GM21717 (cell line): Measurements from ENCODE around the gene OXSR1.
"Not testable (repeated sequence)": the region's sequence is repeated elsewhere in the genome, so short reads cannot be mapped to it uniquely, and the experiment has no call there.

Source experiments
- ATAC-seq: cut with Tn5 transposase; IDR thresholded peaks from one replicate; pipeline ENCODE4 v1.9.1; 2021; ENCODE audit warnings: mild to moderate bottlenecking, moderate library complexity; ENCODE audit not compliant: unreplicated experiment

Gene OXSR1

DNA sequence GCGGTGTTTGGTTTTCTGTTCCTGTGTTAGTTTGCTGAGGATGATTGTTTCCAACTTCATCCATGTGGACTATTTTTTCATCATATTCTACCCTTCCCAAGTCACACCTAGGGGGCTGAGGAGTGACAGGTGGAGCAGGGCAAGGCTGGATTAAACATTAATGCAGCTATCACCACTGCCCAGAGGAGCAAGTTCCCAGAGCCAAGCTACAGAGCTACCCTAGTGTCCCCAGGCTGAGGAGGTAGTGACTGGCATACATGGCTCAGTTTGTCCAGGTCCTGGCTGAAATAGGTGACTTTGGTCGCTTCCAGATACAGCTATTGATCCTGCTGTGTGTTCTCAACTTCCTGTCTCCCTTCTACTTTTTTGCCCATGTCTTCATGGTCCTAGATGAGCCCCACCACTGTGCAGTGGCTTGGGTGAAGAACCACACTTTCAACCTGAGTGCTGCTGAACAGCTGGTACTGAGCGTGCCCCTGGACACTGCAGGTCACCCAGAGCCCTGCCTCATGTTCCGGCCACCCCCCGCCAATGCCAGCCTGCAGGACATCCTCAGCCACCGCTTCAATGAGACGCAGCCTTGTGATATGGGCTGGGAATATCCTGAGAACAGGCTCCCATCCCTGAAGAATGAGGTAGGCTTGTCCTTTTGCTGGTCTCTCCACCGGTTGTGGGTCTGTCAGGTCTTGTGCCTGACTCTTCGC is 100.4 kb downstream of the OXSR1 start, which contains the start of gene SLC22A13:
Gene SLC22A13 (plus strand): TSS at position 209 of the 704 bp plus-strand sequence. CDS start 49 bp downstream, at position 258.
- ATAC-seq, result no peak

DNA sequence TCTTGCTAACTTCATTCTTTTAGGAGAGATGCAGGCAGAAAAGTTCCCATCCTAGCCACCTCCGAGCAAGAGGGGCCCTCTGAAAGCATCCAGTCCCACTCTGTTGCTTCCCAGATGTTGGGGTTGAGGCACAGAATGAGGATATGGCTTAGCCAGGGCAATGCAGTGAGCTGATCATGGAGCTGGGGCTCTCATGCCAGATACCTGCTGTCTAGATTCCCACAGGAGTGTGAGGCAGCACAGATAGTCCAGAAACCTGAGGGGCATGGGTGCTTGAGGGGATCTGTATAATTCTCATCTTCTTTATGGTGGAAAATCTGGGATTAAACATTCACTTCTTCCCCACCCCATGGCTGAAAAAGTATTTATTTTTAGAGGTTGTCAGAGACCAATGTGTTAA is 101.5 kb downstream of the OXSR1 start:
- ATAC-seq, result no peak

DNA sequence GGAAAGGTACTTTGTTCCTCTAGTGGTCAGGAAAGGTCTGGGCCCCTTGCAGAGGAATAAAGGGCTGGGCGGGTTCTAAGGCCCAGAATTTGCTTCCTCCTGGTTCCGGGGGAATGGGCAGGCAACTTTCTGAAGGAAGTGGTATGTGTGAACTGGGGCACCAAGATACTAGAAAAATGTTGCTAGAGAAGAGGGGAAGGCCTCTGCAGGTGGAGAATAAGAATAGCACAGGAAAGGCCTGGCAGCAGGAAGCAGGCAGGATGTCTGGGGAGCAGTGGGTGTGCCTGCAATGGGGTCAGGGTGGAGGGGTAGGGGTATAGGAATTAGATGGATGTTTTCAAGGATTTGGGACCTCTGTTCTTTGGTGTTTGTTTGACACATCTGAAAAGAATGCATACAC is 102.3 kb downstream of the OXSR1 start:
- ATAC-seq, result no peak

DNA sequence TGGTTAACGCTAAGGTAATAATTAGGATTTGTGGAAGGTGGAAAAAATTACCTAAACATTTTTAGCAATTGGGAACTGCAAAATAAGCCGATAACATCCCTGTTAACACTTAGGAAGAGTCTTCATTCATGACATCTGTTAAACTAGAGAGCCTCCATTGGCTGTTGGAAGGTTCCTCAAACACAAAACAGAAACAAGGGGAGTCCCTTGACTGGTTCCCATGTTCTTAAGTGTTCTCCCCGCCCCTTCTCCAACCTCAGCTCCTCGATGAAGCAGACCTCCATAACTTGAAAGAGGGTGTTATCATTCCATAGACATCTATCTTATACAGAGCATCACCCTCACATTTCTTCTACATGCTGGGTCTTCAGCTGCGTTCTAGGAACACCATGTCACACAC is 102.8 kb downstream of the OXSR1 start:
- ATAC-seq, result no peak

DNA sequence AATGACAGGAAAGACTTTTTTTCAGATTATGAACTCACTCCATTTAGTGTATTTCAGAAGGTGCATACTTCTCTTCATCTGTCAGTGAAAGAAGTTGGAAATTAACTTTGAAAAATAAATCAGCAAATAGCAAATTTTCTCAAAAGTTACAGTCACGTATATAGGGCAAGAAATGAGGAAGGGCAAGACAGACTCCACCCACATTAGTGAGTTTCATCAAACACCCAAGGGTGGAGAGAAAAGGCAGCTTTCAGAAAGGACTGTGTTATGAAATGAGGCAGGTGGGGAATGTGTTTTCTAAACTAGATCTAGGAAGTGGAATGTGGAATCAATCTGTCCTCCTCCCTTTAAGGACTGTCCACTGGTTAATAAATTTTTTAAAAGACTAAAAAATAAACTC is 103.2 kb downstream of the OXSR1 start:
- ATAC-seq, result no peak

DNA sequence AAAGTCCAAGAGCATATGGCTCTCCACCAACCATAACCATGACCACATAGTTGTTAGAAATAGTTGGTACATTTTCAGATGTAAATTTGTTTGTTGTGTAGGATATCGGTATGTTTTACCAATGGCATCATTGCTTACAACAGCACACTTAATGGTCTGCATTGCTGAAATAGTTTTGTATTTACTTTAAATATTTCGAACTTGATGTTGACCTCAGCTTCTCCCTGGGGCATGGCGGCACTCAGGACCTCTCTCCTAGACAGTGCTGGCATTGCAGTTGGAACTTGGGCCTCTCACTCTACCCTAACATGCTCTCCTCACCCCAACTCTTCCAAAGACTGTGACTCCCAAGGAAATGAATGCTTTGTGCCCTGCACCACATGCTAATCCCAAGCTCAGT is 105.3 kb downstream of the OXSR1 start:
- no peak for ATAC-seq

DNA sequence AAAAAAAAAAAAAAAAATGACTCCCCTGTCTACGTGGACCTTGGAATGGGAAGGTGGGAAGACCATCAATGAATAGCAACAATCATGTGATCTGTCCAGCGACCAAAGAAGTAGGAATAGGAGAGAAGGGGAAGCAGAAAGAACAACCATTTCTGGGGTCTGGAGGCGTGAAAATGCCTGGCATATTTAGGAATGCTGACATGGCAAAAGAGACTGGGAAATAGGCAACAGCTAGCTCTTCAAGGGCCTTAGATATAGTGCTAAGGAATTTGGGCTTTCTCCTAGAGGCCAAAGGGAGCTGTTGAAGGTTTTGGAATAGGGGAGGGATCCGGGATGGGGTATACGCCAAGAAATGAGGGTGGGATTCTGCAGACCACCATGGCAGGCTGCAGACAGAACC is 106.2 kb downstream of the OXSR1 start:
- ATAC-seq, result no peak

DNA sequence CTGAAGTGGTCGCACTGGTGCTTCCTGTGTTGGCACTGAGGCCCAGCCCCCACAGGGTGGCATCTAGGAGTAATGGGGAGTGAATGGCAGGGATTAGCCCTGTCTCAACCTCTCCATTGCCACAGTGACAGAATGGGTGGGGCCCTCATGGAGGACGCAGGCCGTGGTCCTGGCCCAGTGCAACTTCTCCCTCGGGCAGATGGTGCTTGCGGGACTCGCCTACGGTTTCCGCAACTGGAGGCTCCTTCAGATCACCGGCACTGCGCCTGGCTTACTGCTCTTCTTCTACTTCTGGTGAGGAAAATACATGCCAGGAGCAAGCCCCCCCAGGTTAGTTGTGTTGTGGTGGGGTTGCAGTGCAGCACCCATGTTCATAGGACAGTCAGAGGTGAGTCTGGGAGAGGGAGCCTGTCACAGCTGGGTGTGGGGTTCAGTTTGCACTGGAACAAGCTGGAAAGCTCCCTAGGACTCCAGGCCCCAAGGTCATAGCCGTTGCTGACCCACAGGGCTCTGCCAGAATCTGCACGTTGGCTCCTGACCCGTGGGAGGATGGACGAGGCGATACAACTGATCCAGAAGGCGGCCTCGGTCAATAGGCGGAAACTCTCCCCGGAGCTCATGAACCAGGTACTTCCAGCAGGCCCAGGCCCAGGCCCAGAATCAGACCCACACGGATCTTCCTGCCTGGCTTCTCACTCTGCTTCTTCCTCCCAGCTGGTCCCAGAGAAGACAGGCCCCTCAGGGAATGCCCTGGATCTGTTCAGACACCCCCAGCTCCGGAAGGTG is 109.7 kb downstream of the OXSR1 start:
- ATAC-seq, result no peak

DNA sequence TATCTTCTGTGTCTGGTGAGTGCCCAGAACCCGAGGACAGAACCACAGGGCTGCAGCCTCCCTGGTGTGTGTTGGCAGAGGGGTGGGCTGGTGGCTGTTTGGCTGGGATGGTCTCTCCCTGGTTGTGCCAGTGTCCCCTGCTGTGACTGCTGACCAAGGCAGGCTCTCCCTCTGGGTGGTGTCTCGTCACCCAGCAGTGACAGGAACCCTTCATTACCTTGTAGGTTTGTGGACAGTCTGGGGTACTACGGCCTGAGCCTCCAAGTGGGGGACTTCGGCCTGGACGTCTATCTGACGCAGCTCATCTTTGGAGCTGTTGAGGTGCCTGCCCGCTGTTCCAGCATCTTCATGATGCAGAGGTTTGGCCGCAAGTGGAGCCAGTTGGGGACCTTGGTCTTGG is 110.3 kb downstream of the OXSR1 start:
- ATAC-seq, result no peak

DNA sequence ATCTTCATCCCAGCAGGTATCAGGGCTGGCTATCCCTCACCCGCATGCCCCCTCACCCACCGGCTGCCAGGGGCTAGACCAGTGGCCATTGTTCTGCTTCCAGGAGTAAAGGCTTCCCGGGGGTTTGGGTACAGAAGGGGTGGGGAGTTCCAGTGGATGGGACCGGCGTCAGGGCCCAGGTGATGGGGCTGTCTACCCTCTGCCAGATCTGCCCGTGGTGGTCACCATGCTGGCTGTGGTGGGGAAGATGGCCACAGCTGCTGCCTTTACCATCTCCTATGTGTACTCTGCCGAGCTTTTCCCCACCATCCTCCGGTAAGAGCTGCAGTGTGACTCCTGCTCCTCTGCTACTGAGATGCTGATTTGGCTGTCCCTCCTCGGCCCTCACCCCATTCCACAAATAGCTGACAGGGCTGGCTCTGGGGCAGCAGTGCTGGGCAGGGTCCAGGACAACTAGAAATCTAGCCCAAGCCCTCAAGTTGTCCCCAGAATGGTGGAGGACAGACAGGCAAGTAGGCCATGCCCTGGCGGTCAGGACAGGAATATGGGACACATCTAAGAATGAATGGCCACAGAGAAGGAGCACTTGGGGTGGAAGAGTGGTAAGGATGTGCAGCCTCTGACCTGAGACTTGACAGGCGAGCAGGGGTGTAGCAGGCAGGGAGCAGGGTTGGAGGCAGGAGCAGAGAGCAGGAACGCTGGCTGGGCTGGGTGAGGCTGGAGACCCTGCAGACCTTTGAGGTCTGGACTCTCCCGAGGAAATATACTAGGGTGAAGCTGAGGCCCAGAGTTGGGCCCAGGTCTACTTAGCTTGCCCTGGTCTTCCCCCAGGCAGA is 111.0 kb downstream of the OXSR1 start:
- ATAC-seq, result no peak

DNA sequence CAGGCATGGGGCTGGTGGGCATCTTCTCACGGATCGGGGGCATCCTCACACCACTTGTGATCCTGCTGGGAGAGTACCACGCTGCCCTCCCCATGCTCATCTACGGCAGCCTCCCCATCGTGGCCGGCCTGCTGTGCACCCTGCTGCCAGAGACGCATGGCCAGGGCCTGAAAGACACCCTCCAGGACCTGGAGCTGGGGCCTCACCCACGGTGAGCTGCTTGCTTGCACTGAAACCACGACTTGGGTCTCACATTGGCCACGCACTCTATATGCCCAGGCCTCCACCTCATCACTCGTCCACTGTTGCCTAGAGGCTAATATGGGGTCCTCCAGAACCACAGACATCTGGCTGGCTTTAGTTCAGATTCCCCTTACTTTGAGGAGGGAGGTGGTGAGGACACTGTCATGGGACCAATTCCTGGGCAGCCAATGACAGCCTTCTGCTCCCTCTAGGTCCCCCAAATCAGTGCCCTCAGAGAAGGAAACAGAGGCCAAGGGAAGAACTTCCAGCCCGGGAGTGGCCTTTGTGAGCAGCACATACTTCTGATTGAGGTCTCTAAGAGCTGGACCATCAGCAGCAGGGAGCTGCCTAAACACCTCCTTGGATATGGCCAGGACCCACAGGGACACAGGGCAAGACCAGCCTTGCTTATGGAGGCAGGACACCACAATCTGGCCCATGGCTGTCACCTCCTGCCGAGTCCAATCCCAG is 111.7 kb downstream of the OXSR1 start:
- ATAC-seq, result no peak

DNA sequence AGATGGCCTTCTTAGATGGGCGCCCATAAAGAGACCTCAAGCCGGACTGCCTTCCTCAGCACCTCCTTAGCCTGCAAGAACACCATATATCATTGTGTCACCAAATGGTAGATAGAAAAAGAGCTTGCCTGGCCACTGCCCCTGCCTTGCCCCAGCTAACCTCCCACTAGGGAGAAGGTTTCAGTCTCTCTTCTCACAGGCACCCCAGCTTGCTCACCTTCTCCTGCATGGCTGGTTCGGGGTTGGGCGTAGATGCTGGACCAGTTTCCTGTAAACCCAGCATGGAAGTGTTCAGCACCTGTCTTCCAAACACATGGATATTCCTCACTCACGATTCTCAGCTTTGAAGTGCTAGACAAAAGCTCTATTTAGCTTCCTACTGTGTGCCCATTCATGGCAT is 113.5 kb downstream of the OXSR1 start:
- ATAC-seq, result no peak

DNA sequence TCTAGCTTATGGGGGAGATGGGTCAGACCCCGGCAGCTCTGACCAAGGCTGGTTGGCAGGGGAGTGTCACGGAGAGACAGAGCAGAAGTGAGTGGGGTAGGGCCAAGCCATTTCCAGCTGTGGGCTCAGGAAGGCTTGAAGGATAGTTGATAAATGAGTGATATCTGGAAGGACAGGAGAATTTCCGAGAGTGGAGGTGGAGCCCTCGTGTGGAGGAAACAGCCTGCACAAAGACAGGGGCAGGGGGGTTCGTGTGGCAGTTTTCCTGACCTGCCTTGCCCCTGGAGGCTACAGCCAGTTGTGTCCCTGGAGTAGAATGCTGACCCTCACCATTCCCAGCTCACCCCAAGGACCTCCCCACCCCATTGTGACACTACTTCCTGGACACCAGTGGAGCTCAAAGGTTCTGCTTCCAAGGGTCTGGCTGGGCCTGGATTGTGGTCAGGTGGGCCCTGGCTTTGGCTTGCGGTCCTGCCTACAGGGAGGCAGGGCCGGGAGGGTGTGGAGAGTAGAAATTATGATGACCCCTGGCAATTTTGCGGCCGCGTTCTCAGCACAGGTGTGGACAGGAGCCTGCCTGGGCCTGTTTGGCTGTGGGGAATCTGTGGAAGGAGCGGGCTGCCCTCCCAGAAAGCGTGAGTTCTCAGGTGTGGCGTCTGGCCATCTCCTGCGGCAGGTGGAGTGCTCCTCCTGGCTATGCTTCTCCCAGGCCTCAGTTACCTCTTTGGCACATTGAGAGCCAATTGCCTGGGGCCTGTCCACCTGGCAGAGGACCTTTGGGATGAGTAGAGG is 116.8 kb downstream of the OXSR1 start, which contains the start of gene SLC22A14:
Gene SLC22A14 (plus strand): TSS at position 400 of the 792 bp plus-strand sequence. CDS start 23,733 bp downstream, outside the sequence.
- ATAC-seq, result no peak

DNA sequence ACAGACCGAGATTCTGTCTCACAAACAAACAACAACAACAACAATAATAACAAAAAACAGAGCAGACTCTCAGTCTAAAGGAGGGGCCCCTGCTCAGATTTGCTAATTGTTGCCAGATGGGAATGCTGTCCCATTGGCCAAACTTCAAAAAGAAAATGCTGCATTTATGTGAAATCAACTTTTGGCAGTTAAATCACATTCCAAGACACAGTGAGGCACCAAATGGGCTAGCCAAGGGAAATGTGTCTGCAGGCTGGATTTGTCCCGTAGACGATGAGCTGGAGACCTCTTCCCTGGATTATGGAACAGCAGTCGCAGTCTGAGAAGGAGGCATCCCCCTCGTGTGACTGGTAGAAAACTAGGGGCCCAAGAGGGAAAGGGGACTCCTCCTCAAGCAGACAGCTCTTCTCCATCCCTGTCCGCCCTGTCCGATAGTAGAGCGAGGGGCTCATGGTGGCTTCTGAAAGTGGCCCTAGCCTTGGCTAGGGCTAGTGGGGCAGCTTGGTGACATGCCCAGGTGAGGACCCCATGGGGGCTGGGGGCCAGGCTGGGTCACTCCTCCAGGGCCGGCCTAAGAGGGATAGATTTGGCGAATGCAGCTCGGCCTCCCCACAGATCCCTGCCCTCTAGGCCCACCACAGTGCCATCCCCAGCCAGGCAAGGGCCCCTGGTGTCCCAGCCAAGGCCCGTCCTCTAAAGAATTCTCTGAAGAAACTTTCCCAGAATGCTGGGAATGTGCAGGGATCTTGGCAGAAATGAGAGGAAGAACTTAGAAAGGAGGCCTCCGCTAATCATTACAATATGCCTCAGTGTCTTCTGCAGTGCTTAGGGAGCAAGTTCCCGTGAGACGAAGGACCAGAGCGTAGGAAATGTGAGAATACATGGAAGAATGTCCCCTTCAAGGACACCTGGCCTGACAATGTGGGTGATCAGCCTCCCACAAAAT is 118.7 kb downstream of the OXSR1 start:
- ATAC-seq, result no peak

DNA sequence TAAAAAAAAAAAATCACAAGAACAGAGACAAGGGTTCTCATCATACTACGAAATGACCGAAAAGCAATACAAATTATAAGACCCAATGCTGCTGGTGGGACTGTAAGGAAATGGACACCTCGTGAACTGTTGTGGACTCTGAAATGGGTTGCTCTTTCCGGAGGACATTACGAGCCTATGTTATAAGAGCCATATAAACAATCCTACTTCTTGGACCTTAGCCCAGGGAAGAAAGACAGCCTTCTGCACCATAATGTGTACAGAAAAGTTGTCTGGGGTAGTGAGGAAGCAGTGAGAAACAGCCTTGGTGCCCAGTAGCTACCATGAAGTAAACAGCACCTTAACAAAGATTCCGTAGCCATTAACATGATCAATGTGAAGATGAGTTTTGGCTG is 119.4 kb downstream of the OXSR1 start:
- no peak for ATAC-seq

DNA sequence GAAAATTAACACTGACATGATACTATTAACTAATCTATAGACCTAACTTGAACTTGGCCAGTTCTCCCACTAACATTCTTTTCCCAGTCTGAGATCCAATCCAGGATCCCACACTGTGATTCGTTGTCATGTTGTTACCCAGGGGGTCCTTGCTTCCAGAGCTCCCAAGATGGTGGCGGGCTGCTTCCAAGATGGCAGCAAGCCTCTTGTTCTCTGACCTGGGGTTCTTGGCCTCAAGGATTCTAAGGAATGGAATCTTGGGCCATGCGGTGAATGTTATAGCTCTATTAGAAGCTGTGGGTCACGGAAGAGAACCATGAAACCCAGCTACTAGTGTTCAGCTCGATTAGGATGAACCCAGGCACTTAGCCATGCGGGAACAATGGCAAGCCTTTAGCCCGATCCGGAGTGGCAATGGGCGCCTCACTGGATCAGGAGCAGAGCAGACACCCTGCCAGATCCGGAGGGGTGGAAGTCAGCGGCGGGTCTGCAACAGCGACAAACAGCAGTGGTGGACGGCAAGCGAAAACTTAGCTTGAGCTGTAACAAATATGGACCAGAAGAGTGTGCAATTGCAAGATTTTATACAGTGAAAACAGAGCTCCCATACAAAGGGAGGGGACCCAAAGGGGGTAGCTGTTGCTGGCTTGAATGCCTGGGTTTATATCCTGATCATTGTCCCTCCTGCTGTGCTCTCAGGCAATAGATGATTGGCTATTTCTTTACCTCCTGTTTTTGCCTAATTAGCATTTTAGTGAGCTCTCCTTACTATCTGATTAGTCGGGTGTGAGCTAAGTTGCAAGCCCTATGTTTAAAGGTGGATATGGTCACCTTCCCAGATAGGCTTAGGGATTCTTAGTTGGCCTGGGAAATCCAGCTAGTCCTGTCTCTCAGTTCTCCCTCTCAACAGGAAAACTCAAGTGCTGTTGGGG is 124.2 kb downstream of the OXSR1 start:
- ATAC-seq, result not testable (repeated sequence)

DNA sequence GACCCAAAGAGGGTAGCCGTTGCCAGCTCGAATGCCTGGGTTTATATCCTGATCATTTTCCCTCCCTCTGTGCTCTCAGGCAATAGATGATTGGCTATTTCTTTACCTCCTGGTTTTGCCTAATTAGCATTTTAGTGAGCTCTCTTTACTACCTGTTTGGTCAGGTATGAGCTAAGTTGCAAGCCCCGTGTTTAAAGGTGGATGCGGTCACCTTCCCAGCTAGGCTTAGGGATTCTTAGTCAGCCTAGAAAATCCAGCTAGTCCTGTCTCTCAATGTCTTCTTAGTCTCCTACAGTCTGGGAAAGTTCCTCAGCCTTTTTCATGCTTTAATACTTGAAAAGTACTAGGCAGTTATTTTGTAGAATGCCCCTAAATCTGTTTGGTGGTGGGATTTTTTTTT is 131.7 kb downstream of the OXSR1 start:
- not testable (repeated sequence) for ATAC-seq

DNA sequence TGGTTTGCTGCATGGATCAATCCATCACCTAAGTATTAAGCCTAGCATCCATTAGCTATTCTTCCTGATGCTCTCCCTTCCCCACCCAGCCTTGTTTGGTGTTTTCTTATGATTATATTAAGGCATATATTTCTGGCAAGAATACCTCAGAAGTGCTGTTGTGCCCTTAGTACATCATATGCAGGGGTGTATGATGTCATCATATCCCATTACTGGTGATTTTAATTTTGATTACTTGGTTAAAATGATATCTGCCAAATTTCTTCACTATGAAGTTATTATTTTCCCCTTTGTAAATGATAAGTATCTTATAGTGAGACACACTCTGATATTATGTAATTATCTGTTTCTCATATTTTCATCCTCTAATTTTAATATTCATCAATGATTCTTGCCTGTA is 132.2 kb downstream of the OXSR1 start:
- ATAC-seq, result no peak
